ENCODE measurements around the gene BMI1. TPM values are rescaled to one million over a fixed set of nuclear protein-coding genes. Genes with fewer than 3 reads are reported as not detected.
A peak's percentile ranks its signal among the peaks of the same experiment; 100 is the strongest.

The BMI1 gene
- total RNA-seq, 1 donor from 2014 or later = 62.1 TPM

- H3K4me3 Mint-ChIP-seq (ENCODE audit: low read depth) = peak overlapping the region; percentile 90
- H3K9me3 Mint-ChIP-seq (ENCODE audit: low read depth) = no peaks in the 10 kb centered on the region
- H3K4me1 Mint-ChIP-seq (ENCODE audit: low read depth) = peaks cover 40% of the 10 kb centered on the region
- peak overlapping the region; percentile 91 for H3K27ac Mint-ChIP-seq
- H3K36me3 Mint-ChIP-seq (ENCODE audit: insufficient read depth) = no peaks in the 10 kb centered on the region
- H3K27me3 Mint-ChIP-seq = peaks cover 64% of the 10 kb centered on the region
- no peak for TF ChIP-seq CTCF (IDR thresholded peaks at IDR 0.05; ENCODE audit: unreplicated experiment)
- DNase-seq (ENCODE audit: low spot score, unreplicated experiment) = no peak
These were observed 1.3 kb upstream of the BMI1 start for GRCh38 chr10:22319547-22319979.

DNA sequence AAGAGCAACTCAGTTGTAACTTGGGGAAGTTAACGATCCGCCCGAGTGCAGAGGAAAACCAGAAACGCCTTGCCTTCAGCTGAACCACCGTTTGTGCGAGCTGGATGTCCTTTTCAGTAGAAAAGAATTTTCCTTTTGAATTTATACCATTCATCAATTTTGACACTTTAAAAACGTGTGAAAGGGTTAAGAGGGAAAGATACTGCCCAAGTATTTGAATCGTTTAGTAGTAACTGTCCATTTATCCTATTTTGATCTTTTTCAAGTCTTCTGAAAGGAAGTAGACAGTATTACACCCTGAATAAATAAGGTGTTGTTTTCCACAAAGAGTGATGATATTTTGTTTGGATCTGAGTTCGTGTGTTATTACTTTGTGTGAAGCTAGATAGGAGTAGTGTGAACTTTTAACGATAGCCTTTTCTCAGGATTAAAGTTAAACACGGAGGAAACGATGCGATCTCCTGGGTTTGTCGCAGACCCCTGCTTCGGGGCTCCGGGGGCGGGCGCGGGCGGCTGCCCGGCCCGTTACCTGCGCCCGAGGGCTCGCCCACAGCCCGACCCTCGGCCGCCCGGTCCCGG lies 830 bp upstream of the BMI1 start:
- H3K4me3 Mint-ChIP-seq (ENCODE audit: low read depth) = peak overlapping the region; percentile 90
- H3K27ac Mint-ChIP-seq = peak overlapping the region; percentile 91
- no peaks in the 10 kb centered on the region for H3K9me3 Mint-ChIP-seq (ENCODE audit: low read depth)
- H3K27me3 Mint-ChIP-seq = peaks cover 62% of the 10 kb centered on the region
- peaks cover 45% of the 10 kb centered on the region for H3K4me1 Mint-ChIP-seq (ENCODE audit: low read depth)
- no peak for DNase-seq (ENCODE audit: low spot score, unreplicated experiment)
- no peaks in the 10 kb centered on the region for H3K36me3 Mint-ChIP-seq (ENCODE audit: insufficient read depth)
- no peak for TF ChIP-seq CTCF (IDR thresholded peaks at IDR 0.05; ENCODE audit: unreplicated experiment)

- Mint-ChIP-seq H3K27ac (peak overlapping the region; percentile 95), H3K4me3 (ENCODE audit: low read depth) (peak overlapping the region; percentile 82), H3K4me1 (ENCODE audit: low read depth) (peaks cover 43% of the 10 kb centered on the region), H3K27me3 (peaks cover 60% of the 10 kb centered on the region), H3K36me3 (ENCODE audit: insufficient read depth) (no peaks in the 10 kb centered on the region), H3K9me3 (ENCODE audit: low read depth) (no peaks in the 10 kb centered on the region)
- TF ChIP-seq CTCF (IDR thresholded peaks at IDR 0.05; ENCODE audit: unreplicated experiment) = no peak
- DNase-seq (ENCODE audit: low spot score, unreplicated experiment) = peak; percentile 52
These were observed 441 bp downstream of the BMI1 start for GRCh38 chr10:22321156-22321923.

DNA sequence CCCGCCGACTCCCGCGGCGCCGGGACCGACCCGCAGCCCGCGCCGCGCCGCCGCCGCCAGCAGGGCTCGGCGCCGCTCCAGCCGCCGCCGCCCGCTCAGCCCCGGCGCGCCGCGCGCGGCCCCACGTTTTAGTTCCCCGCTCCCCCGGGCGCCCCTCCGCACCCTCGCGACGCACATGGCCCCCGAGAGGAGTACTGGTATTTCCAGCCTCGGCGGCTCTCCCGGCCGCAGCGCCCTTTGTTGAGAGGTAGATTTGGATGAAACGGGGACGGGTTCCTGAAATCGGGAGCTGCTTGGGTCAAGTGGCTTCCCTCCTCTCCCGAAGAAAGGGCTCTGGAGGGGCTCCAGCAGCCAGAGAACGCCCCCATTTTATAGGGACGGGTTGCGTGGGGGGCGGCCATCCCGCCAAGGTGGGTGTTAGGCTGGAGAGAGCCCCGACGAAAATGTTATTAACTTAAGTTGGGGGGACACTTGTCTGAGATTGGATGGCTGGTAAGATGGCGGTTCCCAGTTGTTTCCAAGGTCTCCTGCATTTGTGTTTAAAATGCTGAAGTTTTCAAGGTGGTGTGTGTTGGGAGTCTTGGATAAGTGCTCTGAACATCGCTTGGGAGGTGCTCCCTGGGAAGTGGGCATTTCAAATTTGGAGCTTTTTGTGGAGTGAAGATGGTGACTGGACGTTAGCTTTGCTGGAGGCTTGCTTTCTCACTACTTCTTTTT lies 1.2 kb downstream of the BMI1 start:
- no peak for DNase-seq (ENCODE audit: low spot score, unreplicated experiment)
- TF ChIP-seq CTCF (IDR thresholded peaks at IDR 0.05; ENCODE audit: unreplicated experiment) = no peak
- H3K27ac Mint-ChIP-seq = peak overlapping the region; percentile 87
- peak overlapping the region; percentile 92 for H3K4me3 Mint-ChIP-seq (ENCODE audit: low read depth)
- H3K4me1 Mint-ChIP-seq (ENCODE audit: low read depth) = peaks cover 43% of the 10 kb centered on the region
- H3K36me3 Mint-ChIP-seq (ENCODE audit: insufficient read depth) = peaks cover 2% of the 10 kb centered on the region
- peaks cover 60% of the 10 kb centered on the region for H3K27me3 Mint-ChIP-seq
- no peaks in the 10 kb centered on the region for H3K9me3 Mint-ChIP-seq (ENCODE audit: low read depth)

DNA sequence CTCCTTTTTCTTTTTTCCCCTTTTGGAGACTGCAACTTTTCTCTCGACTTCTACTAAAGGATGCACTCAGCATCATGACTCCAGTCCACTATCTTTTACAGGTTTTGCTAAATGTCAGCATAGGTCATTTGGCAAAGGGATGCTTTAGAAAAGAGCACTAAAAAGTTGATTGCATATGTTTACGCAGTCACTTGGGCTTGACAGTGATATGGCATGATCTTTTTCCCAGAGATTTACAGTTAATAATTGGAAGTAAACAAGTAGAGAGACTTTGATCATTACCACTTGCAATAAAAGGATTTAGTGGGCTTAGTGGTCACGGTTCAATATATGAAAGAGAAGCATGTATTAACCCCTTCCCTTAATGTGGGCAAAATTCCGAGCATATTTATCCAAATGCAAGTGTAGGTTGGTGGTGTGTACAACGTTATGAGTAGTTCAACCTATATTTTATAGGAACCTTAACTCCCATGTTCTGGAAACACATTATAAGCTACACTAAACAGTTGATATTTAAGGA lies 1.8 kb downstream of the BMI1 start:
- H3K27me3 Mint-ChIP-seq = peaks cover 58% of the 10 kb centered on the region
- no peaks in the 10 kb centered on the region for H3K9me3 Mint-ChIP-seq (ENCODE audit: low read depth)
- TF ChIP-seq CTCF (IDR thresholded peaks at IDR 0.05; ENCODE audit: unreplicated experiment) = no peak
- peak overlapping the region; percentile 87 for H3K27ac Mint-ChIP-seq
- H3K36me3 Mint-ChIP-seq (ENCODE audit: insufficient read depth) = peaks cover 5% of the 10 kb centered on the region
- no peak for DNase-seq (ENCODE audit: low spot score, unreplicated experiment)
- peak overlapping the region; percentile 92 for H3K4me3 Mint-ChIP-seq (ENCODE audit: low read depth)
- H3K4me1 Mint-ChIP-seq (ENCODE audit: low read depth) = peaks cover 40% of the 10 kb centered on the region
